ENCODE measurements around the gene ADCY6. TPM values are rescaled to one million over a fixed set of nuclear protein-coding genes. Genes with fewer than 3 reads are reported as not detected.
A peak's percentile ranks its signal among the peaks of the same experiment; 100 is the strongest.

The ADCY6 gene
- 30.3 and 31.5 TPM in 2 replicates for total RNA-seq (ENCODE audit: low replicate concordance)

- H3K4me3 ChIP-seq (ENCODE audit: low read depth, low read length): peak within 1 kb of the TSS; percentile 83
- no peak for TF ChIP-seq CTCF (IDR thresholded peaks at IDR 0.05; ENCODE audit: insufficient read depth, low read length)
- DNase-seq (ENCODE audit: low read depth): peak; percentile 60
These were observed at the start of gene ADCY6 for GRCh38 chr12:48788854-48789775. ADCY6 (minus strand) TSS chr12:48789089; CDS start chr12:48783434, 5,655 bp downstream.

- no peak overlapping the region for H3K4me3 ChIP-seq (ENCODE audit: low read depth, low read length)
- TF ChIP-seq CTCF (IDR thresholded peaks at IDR 0.05; ENCODE audit: insufficient read depth, low read length): no peak
- no peak for DNase-seq (ENCODE audit: low read depth)
These were observed 49.2 kb upstream of the ADCY6 start for GRCh38 chr12:48838048-48838447.

GRCh38 chr12:48832321-48833060, 43.6 kb upstream of the ADCY6 start:
- no peak for DNase-seq (ENCODE audit: low read depth)
- no peak for TF ChIP-seq CTCF (IDR thresholded peaks at IDR 0.05; ENCODE audit: insufficient read depth, low read length)
- H3K4me3 ChIP-seq (ENCODE audit: low read depth, low read length): no peak overlapping the region

GRCh38 chr12:48831257-48831656, 42.4 kb upstream of the ADCY6 start:
- H3K4me3 ChIP-seq (ENCODE audit: low read depth, low read length): no peak overlapping the region
- no peak for DNase-seq (ENCODE audit: low read depth)
- no peak for TF ChIP-seq CTCF (IDR thresholded peaks at IDR 0.05; ENCODE audit: insufficient read depth, low read length)

- DNase-seq (ENCODE audit: low read depth): no peak
These were observed 40.1 kb upstream of the ADCY6 start for GRCh38 chr12:48828841-48829575.

More at GRCh38 chr12:48828841-48829575, 40.1 kb upstream of the ADCY6 start:
- no peak overlapping the region for H3K4me3 ChIP-seq (ENCODE audit: low read depth, low read length)
- no peak for TF ChIP-seq CTCF (IDR thresholded peaks at IDR 0.05; ENCODE audit: insufficient read depth, low read length)
